Keratinocyte (primary cell): ENCODE measurements around the gene RPS3A. TPM values are rescaled to one million over a fixed set of nuclear protein-coding genes. Genes with fewer than 3 reads are reported as not detected.

Experiments
- DNase-seq: peaks from one replicate; pipeline ENCODE4 v3.0.0-alpha.2; 2011; ENCODE audit warnings: low read depth, missing footprints, low spot score
- FAIRE-seq: peaks from 2 replicates; lab custom pipeline; 2011; peaks lifted over from hg19 to GRCh38; lab: Jason Lieb, UNC
- H2AFZ ChIP-seq: 2 replicates; pipeline ENCODE4 v1.6.0; 2012; ENCODE audit warnings: low read length, control low read depth, inconsistent platforms; ENCODE audit not compliant: control insufficient read depth
- H3K27ac ChIP-seq: 2 replicates; pipeline ENCODE4 v1.5.1; 2011; ENCODE audit warnings: low read length; ENCODE audit not compliant: control insufficient read depth, insufficient read depth
- H3K27me3 ChIP-seq: 3 replicates; pipeline ENCODE4 v1.6.0; 2011; ENCODE audit warnings: low read length; ENCODE audit not compliant: control insufficient read depth, insufficient read depth; ENCODE audit errors: extremely low read depth
- H3K36me3 ChIP-seq, 2 experiments: 2 replicates in 1 of 2; 3 replicates in 1 of 2; pipeline ENCODE4 v1.5.1; 2011; ENCODE audit warnings: low read length in 2 of 2, mild to moderate bottlenecking in 1 of 2; ENCODE audit not compliant: control insufficient read depth in 2 of 2, insufficient read depth in 2 of 2; ENCODE audit errors: extremely low read depth in 1 of 2
- H3K4me1 ChIP-seq: 3 replicates; pipeline ENCODE4 v1.5.1; 2011; ENCODE audit warnings: low read length; ENCODE audit not compliant: control insufficient read depth, insufficient read depth; ENCODE audit errors: extremely low read depth
- H3K4me2 ChIP-seq: 3 replicates; pipeline ENCODE4 v1.6.0; 2011; ENCODE audit warnings: low read depth, low read length; ENCODE audit not compliant: control insufficient read depth, insufficient read depth; ENCODE audit errors: extremely low read depth
- H3K4me3 ChIP-seq, 3 experiments: fragments of 200-600 bp in 1 of 3; sonication (generic) in 1 of 3; 2 replicates in 2 of 3; 3 replicates in 1 of 3; pipeline ENCODE4 v1.5.1; 2011 to 2016; ENCODE audit warnings: low read length in 3 of 3, mild to moderate bottlenecking in 3 of 3, control low read depth in 2 of 3, inconsistent platforms in 1 of 3, low read depth in 1 of 3, mixed read lengths in 1 of 3, mixed run types in 1 of 3, moderate library complexity in 1 of 3; ENCODE audit not compliant: control insufficient read depth in 2 of 3, insufficient read depth in 2 of 3; ENCODE audit errors: extremely low read depth in 1 of 3
- H3K79me2 ChIP-seq: 2 replicates; pipeline ENCODE4 v1.6.0; 2012; ENCODE audit warnings: low read length; ENCODE audit not compliant: control insufficient read depth, insufficient read depth
- H3K9ac ChIP-seq: 3 replicates; pipeline ENCODE4 v1.6.0; 2011; ENCODE audit warnings: low read length; ENCODE audit not compliant: control insufficient read depth, insufficient read depth; ENCODE audit errors: extremely low read depth
- H3K9me1 ChIP-seq: 3 replicates; pipeline ENCODE4 v1.6.0; 2011; ENCODE audit warnings: low read length; ENCODE audit not compliant: control insufficient read depth, insufficient read depth; ENCODE audit errors: extremely low read depth
- H3K9me3 ChIP-seq: 2 replicates; pipeline ENCODE4 v1.5.1; 2012; ENCODE audit warnings: low read depth, low read length; ENCODE audit not compliant: control insufficient read depth
- H4K20me1 ChIP-seq: 3 replicates; pipeline ENCODE4 v1.6.0; 2011; ENCODE audit warnings: low read length; ENCODE audit not compliant: control insufficient read depth, insufficient read depth; ENCODE audit errors: extremely low read depth
- CTCF ChIP-seq, 3 experiments: IDR thresholded peaks in 1 of 3; conservative IDR thresholded peaks in 1 of 3; optimal IDR thresholded peaks in 1 of 3; 2 replicates in 2 of 3; 3 replicates in 1 of 3; pipeline versions ENCODE3 to v1.5.1; 2011; ENCODE audit warnings: low read length in 3 of 3, mild to moderate bottlenecking in 3 of 3, moderate library complexity in 2 of 3, control low read depth in 1 of 3, inconsistent platforms in 1 of 3; ENCODE audit not compliant: insufficient read depth in 2 of 3; ENCODE audit errors: extremely low read depth in 1 of 3
- EZH2 ChIP-seq: IDR thresholded peaks from one replicate; pipeline ENCODE4 v1.6.1; 2012; ENCODE audit warnings: inconsistent platforms, mild to moderate bottlenecking, low read length, moderate library complexity
- dilution Hi-C: fragments of 300-500 bp; cut with MboI; formaldehyde crosslinking; loops from one replicate; pipeline ENCODE4 v1.7.0; 2020; ENCODE audit warnings: low sequenced_read_pairs; ENCODE audit not compliant: extremely low pct_ligation_motif_present
- polyA plus RNA-seq, 5 experiments: library from polyadenylated mRNA; depleted of rRNA in 3 of 5; stranded (reverse) in 3 of 5; stranded (forward) in 1 of 5; unstranded in 1 of 5; fragments of >200 nt; gene quantifications; 1 replicate in 1 of 5; 2 replicates in 3 of 5; 3 replicates in 1 of 5; pipeline versions ENCODE4 v1.2.1 to v1.2.3, GENCODE V29; 2011 to 2012; ENCODE audit warnings: missing spikeins in 2 of 5, low read depth in 1 of 5, low replicate concordance in 1 of 5

Gene RPS3A
- polyA plus RNA-seq, 1 donor (not counting 4 experiments of a cell fraction or from before 2014, with no cell fraction given), result 3,377 TPM

- Histone ChIP-seq H4K20me1 (no peaks in the 10 kb centered on the region), H3K4me2 (no peak overlapping the region), H3K9me1 (peaks cover 3% of the 10 kb centered on the region), H3K9me3 (no peaks in the 10 kb centered on the region), H3K27ac (no peak overlapping the region), H2AFZ (no peak overlapping the region), H3K9ac (no peak overlapping the region), H3K4me3 (no peak overlapping the region), H3K36me3 (peaks cover 5 to 11% of the 10 kb centered on the region in 2 experiments), H3K79me2 (no peaks in the 10 kb centered on the region), H3K4me1 (no peaks in the 10 kb centered on the region), H3K27me3 (no peaks in the 10 kb centered on the region)
- no peak for DNase-seq
- no peak for TF ChIP-seq EZH2
- peak; percentile 55 to 67 (median 56) for TF ChIP-seq CTCF (optimal IDR thresholded peaks at IDR 0.05 in 1 of 3, IDR thresholded peaks at IDR 0.05 in 1 of 3, conservative IDR thresholded peaks at IDR 0.05 in 1 of 3; ENCODE audit: extremely low read depth in 1 of 3, insufficient read depth in 2 of 3, low read length in 3 of 3)
- dilution Hi-C loops, result no loop called here
- FAIRE-seq, result peak; percentile 67
These were observed 18.0 kb downstream of the RPS3A start for GRCh38 chr4:151117371-151117962.

GRCh38 chr4:151129796-151130195 lies 30.4 kb downstream of the RPS3A start:
- FAIRE-seq (no peak), DNase-seq (no peak)
- dilution Hi-C loops, result no loop called here
- no peak overlapping the region for H2AFZ ChIP-seq
- H3K9me3 ChIP-seq, result no peaks in the 10 kb centered on the region
- H3K4me3 ChIP-seq, result no peak overlapping the region
- no peaks in the 10 kb centered on the region for H3K9me1 ChIP-seq
- no peaks in the 10 kb centered on the region for H3K79me2 ChIP-seq
- no peak overlapping the region for H3K27ac ChIP-seq
- no peaks in the 10 kb centered on the region for H4K20me1 ChIP-seq
- peaks cover 8 to 15% of the 10 kb centered on the region in 2 experiments for H3K36me3 ChIP-seq
- H3K27me3 ChIP-seq, result no peaks in the 10 kb centered on the region
- TF ChIP-seq EZH2 (no peak), CTCF (optimal IDR thresholded peaks at IDR 0.05 in 1 of 3, IDR thresholded peaks at IDR 0.05 in 1 of 3, conservative IDR thresholded peaks at IDR 0.05 in 1 of 3; ENCODE audit: extremely low read depth in 1 of 3, insufficient read depth in 2 of 3, low read length in 3 of 3) (no peak)
- no peak overlapping the region for H3K9ac ChIP-seq
- no peaks in the 10 kb centered on the region for H3K4me1 ChIP-seq
- H3K4me2 ChIP-seq, result no peak overlapping the region
